OCI-M1 (cell line): ENCODE measurements around the gene MYO7B.
A peak's percentile ranks its signal among the peaks of the same experiment; 100 is the strongest.

Experiments
- DNase-seq: peaks from one replicate; lab custom pipeline; 2025; lab: John Stamatoyannopoulos, UW

Gene MYO7B

GRCh38 chr2:127535422-127535901 is at the start of gene MYO7B:
Gene MYO7B, plus strand, starts transcription at chr2:127535683. Its CDS starts 24,040 bp downstream, at chr2:127559723.
- DNase-seq: no peak

- no peak for DNase-seq
These were observed 49.8 kb upstream of the MYO7B start for GRCh38 chr2:127485694-127486071.

- peak; percentile 43 for DNase-seq
These were observed 49.0 kb upstream of the MYO7B start for GRCh38 chr2:127486247-127487058.

GRCh38 chr2:127490283-127490682 is 45.2 kb upstream of the MYO7B start:
- no peak for DNase-seq

GRCh38 chr2:127498386-127498785 is 37.1 kb upstream of the MYO7B start:
- DNase-seq: peak; percentile 50

GRCh38 chr2:127503491-127503890 is 32.0 kb upstream of the MYO7B start:
- DNase-seq: no peak

GRCh38 chr2:127504552-127505430 is 30.7 kb upstream of the MYO7B start:
- no peak for DNase-seq

GRCh38 chr2:127506510-127506909 is 29.0 kb upstream of the MYO7B start:
- peak; percentile 21 for DNase-seq

- no peak for DNase-seq
These were observed 27.4 kb upstream of the MYO7B start for GRCh38 chr2:127508023-127508630.

GRCh38 chr2:127508631-127509034 is 26.9 kb upstream of the MYO7B start:
- peak; percentile 77 for DNase-seq

- DNase-seq: peak; percentile 6
These were observed 25.4 kb upstream of the MYO7B start for GRCh38 chr2:127510073-127510472.

- no peak for DNase-seq
These were observed 24.3 kb upstream of the MYO7B start for GRCh38 chr2:127511090-127511695.

- peak; percentile 31 for DNase-seq
These were observed 23.6 kb upstream of the MYO7B start for GRCh38 chr2:127511917-127512316.

GRCh38 chr2:127512362-127512761 is 23.1 kb upstream of the MYO7B start:
- no peak for DNase-seq

- no peak for DNase-seq
These were observed 21.4 kb upstream of the MYO7B start for GRCh38 chr2:127514076-127514475.

GRCh38 chr2:127514485-127514884 is 21.0 kb upstream of the MYO7B start:
- DNase-seq: no peak

GRCh38 chr2:127515383-127515915 is 20.0 kb upstream of the MYO7B start:
- no peak for DNase-seq

- no peak for DNase-seq
These were observed 19.3 kb upstream of the MYO7B start for GRCh38 chr2:127516041-127516762.

- no peak for DNase-seq
These were observed 18.0 kb upstream of the MYO7B start for GRCh38 chr2:127517465-127517864.

GRCh38 chr2:127520424-127520823 is 15.1 kb upstream of the MYO7B start:
- no peak for DNase-seq
